Mammary epithelial cell (primary cell): ENCODE data around the gene MEF2D.

Experiments used
- EZH2 ChIP-seq: IDR thresholded peaks from 2 replicates; pipeline ENCODE4 v1.6.1; 2012; ENCODE audit warnings: low read length, inconsistent platforms, borderline replicate concordance
- TF ChIP-seq, protein P1 (sequence below), 2 donors: IDR thresholded peaks in 1 of 2; conservative IDR thresholded peaks in 1 of 2; 2 replicates each; pipeline ENCODE4 v1.5.1; 2011 to 2012; ENCODE audit warnings: inconsistent platforms in 2 of 2, low read length in 2 of 2, mild to moderate bottlenecking in 2 of 2, control low read depth in 1 of 2, low read depth in 1 of 2; ENCODE audit not compliant: insufficient read depth in 1 of 2; ENCODE audit errors: extremely low read depth in 1 of 2

DNA sequence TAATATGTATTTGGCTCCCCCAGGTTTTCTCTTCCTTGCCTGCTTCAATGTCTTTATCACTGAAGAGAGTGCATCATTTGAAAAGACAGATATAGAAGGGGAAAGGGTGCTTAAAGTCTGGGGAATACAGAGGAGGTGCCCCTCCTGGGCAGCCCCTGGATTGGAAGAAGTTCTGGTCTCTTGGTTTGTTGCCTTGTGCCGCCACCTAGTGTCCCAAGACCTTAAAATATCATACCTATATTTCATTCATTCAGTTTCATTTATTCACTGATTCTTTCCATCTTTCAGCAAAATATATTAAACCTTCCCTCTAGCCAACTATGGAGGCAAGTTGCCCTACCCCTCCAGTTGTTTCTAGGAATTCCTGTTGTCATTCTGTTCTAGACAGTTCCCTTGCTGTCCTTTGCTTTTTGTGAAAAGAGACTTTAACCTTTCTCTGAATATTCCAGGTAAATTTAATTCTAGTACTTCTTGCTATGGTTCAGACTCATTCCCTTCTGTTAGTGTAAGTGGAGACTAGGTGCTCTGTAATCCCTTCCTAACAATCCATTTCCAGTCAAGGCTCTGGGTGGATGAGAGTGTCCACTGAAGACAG lies 56.1 kb downstream of the MEF2D start:
- TF ChIP-seq EZH2, result no peak
- TF ChIP-seq, protein P1, sequence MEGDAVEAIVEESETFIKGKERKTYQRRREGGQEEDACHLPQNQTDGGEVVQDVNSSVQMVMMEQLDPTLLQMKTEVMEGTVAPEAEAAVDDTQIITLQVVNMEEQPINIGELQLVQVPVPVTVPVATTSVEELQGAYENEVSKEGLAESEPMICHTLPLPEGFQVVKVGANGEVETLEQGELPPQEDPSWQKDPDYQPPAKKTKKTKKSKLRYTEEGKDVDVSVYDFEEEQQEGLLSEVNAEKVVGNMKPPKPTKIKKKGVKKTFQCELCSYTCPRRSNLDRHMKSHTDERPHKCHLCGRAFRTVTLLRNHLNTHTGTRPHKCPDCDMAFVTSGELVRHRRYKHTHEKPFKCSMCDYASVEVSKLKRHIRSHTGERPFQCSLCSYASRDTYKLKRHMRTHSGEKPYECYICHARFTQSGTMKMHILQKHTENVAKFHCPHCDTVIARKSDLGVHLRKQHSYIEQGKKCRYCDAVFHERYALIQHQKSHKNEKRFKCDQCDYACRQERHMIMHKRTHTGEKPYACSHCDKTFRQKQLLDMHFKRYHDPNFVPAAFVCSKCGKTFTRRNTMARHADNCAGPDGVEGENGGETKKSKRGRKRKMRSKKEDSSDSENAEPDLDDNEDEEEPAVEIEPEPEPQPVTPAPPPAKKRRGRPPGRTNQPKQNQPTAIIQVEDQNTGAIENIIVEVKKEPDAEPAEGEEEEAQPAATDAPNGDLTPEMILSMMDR (conservative IDR thresholded peaks at IDR 0.05 in 1 of 2, IDR thresholded peaks at IDR 0.05 in 1 of 2; ENCODE audit: extremely low read depth in 1 of 2, insufficient read depth in 1 of 2, low read depth in 1 of 2, low read length in 2 of 2), result peak; percentile 28 to 66
